Endothelial cell (in vitro differentiated cells): ENCODE measurements around the gene TRPM5. TPM values are rescaled to one million over a fixed set of nuclear protein-coding genes. Genes with fewer than 3 reads are reported as not detected.

Source experiments
- DNase-seq: peaks from one replicate; pipeline ENCODE4 v3.0.0; 2021; ENCODE audit warnings: low spot score
- H3K27ac Mint-ChIP-seq: one replicate; pipeline ENCODE4 v1.8.0; 2021; ENCODE audit warnings: mixed read lengths, inconsistent platforms; ENCODE audit not compliant: unreplicated experiment
- H3K27me3 Mint-ChIP-seq: one replicate; pipeline ENCODE4 v1.8.0; 2021; ENCODE audit warnings: mild to moderate bottlenecking, moderate library complexity, mixed read lengths, inconsistent platforms; ENCODE audit not compliant: unreplicated experiment
- H3K36me3 Mint-ChIP-seq: one replicate; pipeline ENCODE4 v1.8.0; 2021; ENCODE audit warnings: mild to moderate bottlenecking, low read depth, mixed read lengths, inconsistent platforms; ENCODE audit not compliant: unreplicated experiment
- H3K4me1 Mint-ChIP-seq: one replicate; pipeline ENCODE4 v1.8.0; 2021; ENCODE audit warnings: mild to moderate bottlenecking, mixed read lengths, inconsistent platforms; ENCODE audit not compliant: unreplicated experiment
- H3K4me3 Mint-ChIP-seq: one replicate; pipeline ENCODE4 v1.8.0; 2021; ENCODE audit warnings: mild to moderate bottlenecking, mixed read lengths, inconsistent platforms; ENCODE audit not compliant: unreplicated experiment
- H3K9me3 Mint-ChIP-seq: one replicate; pipeline ENCODE4 v1.8.0; 2021; ENCODE audit warnings: mixed read lengths, inconsistent platforms; ENCODE audit not compliant: unreplicated experiment
- total RNA-seq: library from RNA; stranded (reverse); fragmentation: NEBNext Ultra II Directional; extraction: Animal tissue kit (Norgen Biotek cat#: 25700); gene quantifications from one replicate; pipeline ENCODE4 v1.2.1, GENCODE V29; 2021; ENCODE audit not compliant: unreplicated experiment
- TF ChIP-seq, protein P1 (sequence below): fragments of 200-600 bp; sonication (generic); IDR thresholded peaks from one replicate; pipeline ENCODE4 v1.5.0; 2021; ENCODE audit warnings: antibody characterized with exemption; ENCODE audit not compliant: unreplicated experiment

Gene TRPM5
- total RNA-seq, 1 donor from 2014 or later: 0.38 TPM

DNA sequence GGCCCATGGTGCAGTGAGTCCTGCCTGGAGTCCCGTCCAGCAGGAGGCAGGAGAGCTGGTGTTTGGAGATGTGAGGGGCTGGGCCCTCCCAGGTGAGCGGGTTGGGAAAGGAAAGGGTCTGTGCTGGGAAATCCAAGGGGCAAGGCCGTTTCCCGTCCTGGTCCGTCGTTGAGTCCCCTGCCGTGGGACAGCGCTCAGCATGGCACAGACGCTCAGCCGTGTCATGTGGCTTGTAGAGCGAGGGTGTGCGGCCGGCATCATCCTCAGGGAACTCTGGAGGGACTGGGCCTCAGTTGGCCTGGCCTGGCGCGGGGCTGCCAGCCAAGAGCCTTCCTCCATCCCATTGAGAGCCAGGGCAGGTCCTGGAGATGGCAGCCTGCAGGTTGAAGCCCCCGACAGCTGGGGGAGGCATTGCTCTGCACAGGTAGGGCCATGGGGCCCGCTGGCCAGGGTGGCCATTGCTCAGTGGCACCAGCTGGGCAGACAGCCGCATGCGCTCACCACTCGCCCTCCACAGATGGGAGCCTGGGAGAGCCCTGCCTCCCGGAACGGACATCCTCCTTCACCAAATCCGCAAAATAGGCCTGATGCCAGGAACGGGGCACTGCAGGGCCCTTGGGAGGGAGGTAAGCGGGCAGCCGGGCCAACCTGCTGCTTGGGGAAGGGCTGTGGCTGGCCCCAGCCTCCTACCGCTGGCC, 29.2 kb upstream of the TRPM5 start:
- H3K4me3 Mint-ChIP-seq: no peak overlapping the region
- peaks cover 6% of the 10 kb centered on the region for H3K27me3 Mint-ChIP-seq
- no peak overlapping the region for H3K27ac Mint-ChIP-seq
- DNase-seq: no peak
- peaks cover 23% of the 10 kb centered on the region for H3K36me3 Mint-ChIP-seq
- H3K4me1 Mint-ChIP-seq: peaks cover 7% of the 10 kb centered on the region
- peaks cover 9% of the 10 kb centered on the region for H3K9me3 Mint-ChIP-seq
- TF ChIP-seq, protein P1, sequence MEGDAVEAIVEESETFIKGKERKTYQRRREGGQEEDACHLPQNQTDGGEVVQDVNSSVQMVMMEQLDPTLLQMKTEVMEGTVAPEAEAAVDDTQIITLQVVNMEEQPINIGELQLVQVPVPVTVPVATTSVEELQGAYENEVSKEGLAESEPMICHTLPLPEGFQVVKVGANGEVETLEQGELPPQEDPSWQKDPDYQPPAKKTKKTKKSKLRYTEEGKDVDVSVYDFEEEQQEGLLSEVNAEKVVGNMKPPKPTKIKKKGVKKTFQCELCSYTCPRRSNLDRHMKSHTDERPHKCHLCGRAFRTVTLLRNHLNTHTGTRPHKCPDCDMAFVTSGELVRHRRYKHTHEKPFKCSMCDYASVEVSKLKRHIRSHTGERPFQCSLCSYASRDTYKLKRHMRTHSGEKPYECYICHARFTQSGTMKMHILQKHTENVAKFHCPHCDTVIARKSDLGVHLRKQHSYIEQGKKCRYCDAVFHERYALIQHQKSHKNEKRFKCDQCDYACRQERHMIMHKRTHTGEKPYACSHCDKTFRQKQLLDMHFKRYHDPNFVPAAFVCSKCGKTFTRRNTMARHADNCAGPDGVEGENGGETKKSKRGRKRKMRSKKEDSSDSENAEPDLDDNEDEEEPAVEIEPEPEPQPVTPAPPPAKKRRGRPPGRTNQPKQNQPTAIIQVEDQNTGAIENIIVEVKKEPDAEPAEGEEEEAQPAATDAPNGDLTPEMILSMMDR: no peak

DNA sequence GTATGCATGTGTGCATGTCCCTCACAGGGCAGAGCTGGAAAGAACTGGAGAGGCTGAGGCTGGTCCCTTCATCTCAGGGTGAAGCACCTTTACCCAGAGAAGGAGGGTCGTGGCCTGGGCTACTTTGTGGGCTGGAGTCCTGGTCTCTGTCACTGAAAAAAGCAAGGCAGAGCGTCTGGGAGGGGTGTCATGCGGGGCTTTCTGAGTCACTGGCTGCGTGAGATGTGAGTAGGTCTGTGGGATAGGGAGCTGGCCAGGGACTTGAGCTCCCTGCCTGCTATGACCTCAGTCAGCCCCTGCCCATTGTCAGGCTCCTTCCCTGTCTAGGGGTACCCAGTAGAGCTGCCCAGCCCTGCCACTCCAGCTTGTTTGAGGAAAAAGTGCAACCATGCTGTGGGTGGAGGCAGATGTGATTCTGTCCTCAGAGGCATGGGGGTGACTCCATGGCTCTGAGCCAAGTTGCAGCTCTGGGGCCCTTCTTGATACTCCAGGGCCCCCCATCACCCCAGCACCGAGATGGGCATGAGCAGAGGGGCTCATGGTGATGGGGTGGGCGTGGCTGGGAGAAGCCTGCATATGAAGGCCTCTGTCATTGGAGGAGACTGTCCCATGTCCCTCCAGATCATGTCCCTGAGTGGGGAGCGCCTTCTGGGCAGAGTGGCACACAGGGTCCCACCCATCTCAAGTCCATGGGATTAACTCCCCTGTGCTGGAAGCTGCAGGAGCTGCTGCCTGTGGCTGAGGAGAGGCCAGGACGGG, 28.3 kb upstream of the TRPM5 start:
- Mint-ChIP-seq H3K4me3 (no peak overlapping the region), H3K4me1 (peaks cover 7% of the 10 kb centered on the region), H3K27ac (no peak overlapping the region), H3K27me3 (peaks cover 7% of the 10 kb centered on the region), H3K9me3 (peaks cover under 1% of the 10 kb centered on the region), H3K36me3 (peaks cover 14% of the 10 kb centered on the region)
- TF ChIP-seq, protein P1: no peak
- no peak for DNase-seq

DNA sequence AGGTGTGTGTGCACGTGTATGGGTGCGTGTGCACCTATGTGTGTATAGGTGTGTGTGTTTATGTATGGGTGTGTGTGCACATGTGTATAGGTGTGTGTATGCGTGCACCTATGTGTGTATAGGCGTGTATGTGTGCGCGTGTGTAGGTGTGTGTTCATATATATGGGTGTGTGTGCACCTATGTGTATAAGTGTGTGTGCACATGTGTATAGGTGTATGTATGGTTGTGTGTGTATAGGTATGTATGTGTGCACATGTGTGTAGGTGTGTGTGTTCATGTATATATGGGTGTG, 27.4 kb upstream of the TRPM5 start:
- Mint-ChIP-seq H3K9me3 (no peaks in the 10 kb centered on the region), H3K36me3 (peaks cover 8% of the 10 kb centered on the region), H3K27ac (no peak overlapping the region), H3K4me3 (no peak overlapping the region), H3K4me1 (peaks cover 7% of the 10 kb centered on the region), H3K27me3 (peaks cover 7% of the 10 kb centered on the region)
- TF ChIP-seq, protein P1: no peak
- no peak for DNase-seq

DNA sequence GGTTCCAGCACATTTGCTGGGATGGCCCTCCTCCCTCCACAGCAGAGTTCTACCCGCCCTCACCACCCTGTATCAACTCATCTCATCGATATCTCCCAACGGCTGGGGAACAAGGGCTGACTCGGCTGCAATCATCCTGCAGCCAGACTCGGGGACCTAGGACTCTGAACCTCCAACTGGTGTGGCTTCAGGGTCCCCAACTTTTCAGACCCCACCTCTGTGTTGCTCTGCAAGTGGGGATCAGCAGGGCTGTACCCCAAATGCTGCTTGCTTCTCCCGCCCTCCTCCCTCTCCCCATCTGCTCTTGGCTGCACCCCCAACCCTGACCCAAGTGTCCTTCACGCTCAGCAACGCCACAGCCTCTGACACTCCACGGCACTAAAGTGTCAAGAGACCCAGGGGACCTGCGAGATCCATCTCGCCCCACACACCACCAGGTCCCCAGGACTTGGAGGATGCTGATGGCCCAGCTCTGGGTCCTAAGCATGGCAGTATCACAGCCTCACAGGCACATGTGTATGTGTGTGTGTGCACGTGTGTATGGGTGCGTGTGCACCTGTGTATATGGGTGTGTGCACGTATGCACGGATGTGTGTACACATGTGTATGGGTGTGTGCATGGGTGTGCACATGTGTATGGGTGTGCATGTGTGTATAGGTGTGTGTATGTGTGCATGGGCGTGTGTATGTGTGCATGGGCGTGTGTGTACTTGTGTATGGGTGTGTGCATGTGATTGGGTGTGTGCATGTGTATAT, 26.9 kb upstream of the TRPM5 start:
- H3K36me3 Mint-ChIP-seq: peaks cover 8% of the 10 kb centered on the region
- H3K27ac Mint-ChIP-seq: no peak overlapping the region
- TF ChIP-seq, protein P1: no peak
- peaks cover 7% of the 10 kb centered on the region for H3K4me1 Mint-ChIP-seq
- no peaks in the 10 kb centered on the region for H3K9me3 Mint-ChIP-seq
- no peak for DNase-seq
- no peak overlapping the region for H3K4me3 Mint-ChIP-seq
- peaks cover 7% of the 10 kb centered on the region for H3K27me3 Mint-ChIP-seq
